ENCODE data around the gene AQP5.

AQP5 gene

GRCh38 chr12:49932023-49932422 is 29.6 kb upstream of the AQP5 start:
- in situ Hi-C loops (cut with MboI; ENCODE audit: low sequenced_read_pairs), result no loop called here

DNA sequence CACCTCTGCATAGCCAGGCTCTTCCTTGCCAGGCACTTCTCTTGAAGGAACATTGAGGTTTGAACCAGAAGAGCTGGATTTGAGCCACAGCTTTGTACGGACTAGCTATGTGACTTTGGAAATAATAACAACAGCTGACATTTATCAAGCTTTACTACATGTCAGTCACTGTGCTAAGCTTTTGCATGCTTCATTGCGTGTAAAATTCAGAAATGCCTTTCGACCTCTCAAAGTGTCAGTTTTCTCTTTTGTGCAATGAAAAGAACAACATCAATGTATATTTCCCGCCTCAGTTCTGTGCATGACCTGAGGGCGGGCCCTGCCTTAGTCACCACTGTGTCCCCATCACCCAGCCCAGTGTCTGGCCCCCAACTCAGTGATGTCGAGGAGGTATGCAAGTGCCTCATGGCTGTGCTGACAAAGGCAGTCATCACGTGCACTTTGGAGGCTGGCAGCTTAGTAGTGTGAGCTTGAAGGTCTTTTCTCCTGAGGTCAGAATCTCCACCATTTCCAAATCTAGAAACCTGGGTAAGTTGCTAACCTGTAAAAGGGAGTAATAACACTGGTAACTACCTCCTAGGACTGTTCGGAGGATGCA is 29.0 kb upstream of the AQP5 start:
- in situ Hi-C loops (cut with MboI; ENCODE audit: low sequenced_read_pairs), result no loop called here

DNA sequence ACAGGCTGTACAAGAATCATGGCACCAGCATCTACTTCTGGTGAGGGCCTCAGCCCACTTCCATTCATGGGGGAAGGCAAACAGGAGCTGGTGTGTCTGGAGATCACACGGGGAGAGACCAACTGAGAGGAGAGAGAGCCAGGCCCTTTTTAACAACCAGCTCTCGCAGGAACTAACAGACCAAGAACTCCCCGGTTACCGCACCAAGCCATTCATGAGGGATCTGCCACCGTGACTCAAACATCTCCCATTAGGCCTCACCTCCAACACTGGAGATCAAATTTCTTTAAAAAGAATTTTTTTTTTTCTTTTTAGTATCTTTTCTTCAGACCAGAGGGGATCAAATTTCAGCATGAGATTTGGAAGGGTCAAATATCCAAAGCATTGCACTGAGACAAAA is 27.9 kb upstream of the AQP5 start:
- in situ Hi-C loops (cut with MboI; ENCODE audit: low sequenced_read_pairs), result no loop called here

DNA sequence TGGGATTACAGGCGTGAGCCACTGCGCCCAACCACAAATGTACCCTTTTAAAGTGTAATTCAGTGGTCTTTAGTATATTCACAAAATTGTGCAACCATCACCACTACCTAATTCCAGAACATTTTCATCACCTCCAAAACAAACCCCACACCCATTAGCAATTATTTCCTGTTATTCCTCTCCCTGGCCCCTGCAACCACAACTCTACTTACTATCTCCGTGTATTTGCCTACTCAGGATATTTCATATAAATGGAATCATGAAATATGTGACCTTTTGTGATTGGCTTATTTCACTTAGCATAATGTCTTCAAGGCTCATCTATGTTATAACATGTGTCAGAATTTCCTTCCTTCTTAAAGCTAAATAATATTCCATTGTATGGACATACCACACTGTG is 27.2 kb upstream of the AQP5 start:
- in situ Hi-C loops (cut with MboI; ENCODE audit: low sequenced_read_pairs), result no loop called here

- in situ Hi-C loops (cut with MboI; ENCODE audit: low sequenced_read_pairs), result no loop called here
Observed at GRCh38 chr12:49936925-49937324, 24.7 kb upstream of the AQP5 start.

DNA sequence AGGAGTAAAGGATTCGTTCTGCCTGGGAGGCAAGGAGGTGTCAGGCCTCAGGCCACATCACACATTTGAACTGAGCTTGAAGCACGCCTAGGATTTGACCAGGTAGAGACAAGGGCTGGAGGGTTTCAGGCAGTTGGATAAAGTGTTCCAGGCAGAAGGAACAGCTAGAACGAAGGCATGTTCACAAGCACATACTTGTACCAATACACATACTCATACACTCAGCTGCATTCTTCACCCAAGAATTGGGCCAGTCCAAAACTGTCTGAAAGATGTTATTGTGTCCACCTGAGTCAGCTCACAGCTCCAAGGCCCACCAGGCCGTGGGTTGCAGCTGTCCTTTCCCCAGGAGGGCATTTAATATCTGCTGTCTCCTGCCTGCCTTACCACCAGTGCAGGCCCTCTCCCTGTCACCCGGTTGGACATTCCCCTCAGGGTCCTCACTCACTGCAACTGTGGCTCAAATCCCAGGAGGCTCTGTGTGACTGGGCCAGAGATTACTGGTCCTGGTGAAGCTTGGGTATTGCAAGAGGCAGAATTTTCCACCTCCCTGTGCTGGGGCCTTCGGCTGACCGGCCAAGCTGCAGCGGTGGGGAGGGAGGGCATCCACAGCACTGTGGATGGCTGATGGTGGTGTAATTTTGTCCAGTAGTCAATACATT is 23.9 kb upstream of the AQP5 start:
- in situ Hi-C loops (cut with MboI; ENCODE audit: low sequenced_read_pairs), result no loop called here

- in situ Hi-C loops (cut with MboI; ENCODE audit: low sequenced_read_pairs), result no loop called here
Observed at GRCh38 chr12:49939307-49939706, 22.4 kb upstream of the AQP5 start.

DNA sequence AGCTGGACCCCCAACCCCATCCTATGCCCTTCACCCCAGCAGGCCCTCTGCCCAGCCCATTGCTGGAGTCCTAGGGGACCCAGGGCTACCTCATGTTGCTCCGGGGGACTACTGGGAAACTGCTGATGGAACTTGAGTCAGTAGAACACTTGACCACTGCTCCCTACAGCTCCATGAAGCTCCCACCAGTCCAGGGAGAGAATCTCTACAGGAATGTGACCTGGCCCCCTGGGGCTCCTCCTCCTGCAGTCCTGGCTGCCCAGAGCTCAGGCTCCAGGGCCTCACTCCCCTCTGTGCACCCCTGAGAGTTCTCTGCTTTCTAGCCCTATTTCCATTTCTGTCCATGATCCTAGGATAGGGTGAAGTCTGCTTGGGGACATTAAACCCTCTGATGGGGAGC is 22.0 kb upstream of the AQP5 start:
- in situ Hi-C loops (cut with MboI; ENCODE audit: low sequenced_read_pairs), result no loop called here

DNA sequence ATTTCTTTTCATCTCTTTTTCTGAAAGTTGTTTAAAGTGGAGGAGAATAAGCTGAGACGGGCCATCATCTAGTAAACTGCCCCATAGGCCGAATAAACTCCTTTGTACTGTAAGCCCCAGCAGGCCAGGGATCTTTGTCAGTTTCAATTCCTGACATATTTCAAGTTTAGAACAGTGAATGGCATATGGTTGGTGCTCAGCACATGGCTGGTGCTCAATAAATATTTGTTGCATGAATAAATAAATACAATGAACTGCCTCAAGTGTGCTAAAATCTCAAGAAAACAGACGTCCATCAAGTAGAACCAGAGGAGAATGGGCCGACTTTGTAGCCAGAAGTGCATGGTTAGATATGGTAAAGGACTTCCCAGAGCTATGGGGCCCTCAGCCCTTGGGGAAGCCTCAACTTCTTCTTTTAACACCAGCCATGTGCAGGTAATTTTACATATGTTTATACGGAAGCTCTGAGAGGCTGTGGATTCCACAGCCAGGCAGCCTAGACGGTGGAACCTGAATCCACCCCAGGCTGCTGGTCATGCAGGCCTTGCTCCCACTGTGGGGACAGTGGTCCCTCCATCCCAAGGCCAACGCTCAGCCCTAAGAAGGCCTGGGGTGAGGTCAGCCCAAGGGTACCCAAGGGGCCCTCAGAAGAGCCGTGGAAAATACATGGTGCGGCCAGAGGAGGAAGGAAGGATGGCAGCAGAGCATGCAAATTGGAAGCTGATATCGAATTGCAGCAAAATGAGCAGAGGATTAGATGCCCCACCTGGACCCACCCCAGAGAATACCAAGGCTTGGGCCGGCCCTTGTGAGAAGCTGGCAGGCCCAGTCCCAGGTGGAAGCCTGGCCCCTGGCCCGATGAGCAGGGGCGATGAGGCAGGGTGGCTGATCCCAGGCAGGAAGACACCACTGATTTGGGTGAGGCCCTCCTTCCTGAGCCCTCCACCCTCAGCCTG is 19.8 kb upstream of the AQP5 start:
- in situ Hi-C loops (cut with MboI; ENCODE audit: low sequenced_read_pairs), result no loop called here

- in situ Hi-C loops (cut with MboI; ENCODE audit: low sequenced_read_pairs), result no loop called here
Observed at GRCh38 chr12:49942512-49942893, 19.2 kb upstream of the AQP5 start.

- in situ Hi-C loops (cut with MboI; ENCODE audit: low sequenced_read_pairs), result no loop called here
Observed at GRCh38 chr12:49942921-49943624, 18.6 kb upstream of the AQP5 start.

DNA sequence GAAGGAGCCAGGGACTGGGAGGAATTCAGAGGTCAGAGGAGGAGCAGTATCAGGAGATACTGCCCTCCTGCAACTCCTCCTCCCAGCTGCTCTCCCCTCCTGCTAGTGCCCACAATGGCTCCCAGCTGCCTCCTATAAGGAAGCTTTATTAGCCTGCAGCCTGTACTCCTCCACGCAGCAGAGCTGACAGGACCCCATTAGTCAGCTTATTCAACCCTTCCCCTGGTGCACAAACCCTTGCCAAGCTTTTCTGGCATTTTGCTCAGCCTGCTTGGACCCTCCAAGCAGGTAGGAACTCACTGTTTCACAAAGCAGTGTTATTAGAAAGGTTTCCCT is 18.1 kb upstream of the AQP5 start:
- in situ Hi-C loops (cut with MboI; ENCODE audit: low sequenced_read_pairs), result no loop called here

DNA sequence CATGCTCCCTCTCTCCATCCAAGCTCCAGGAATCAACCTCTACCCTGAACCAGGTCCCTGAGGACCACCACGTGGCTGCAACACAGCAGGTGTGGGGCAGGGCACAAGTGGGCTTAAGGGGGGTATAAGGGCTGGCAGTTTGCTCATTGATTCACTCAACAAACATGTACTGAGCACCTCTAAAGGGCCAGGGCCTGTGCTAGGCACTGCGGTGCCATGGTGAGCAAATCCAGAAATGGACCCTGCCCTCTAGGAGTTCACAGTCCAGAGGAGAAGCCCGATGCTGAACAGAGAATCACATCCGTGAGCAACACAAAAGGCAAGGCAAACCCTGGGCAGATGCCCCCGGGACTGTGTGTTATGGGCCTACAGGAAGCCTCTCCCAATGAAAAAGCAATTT is 17.6 kb upstream of the AQP5 start:
- in situ Hi-C loops (cut with MboI; ENCODE audit: low sequenced_read_pairs), result no loop called here

- in situ Hi-C loops (cut with MboI; ENCODE audit: low sequenced_read_pairs), result no loop called here
Observed at GRCh38 chr12:49944718-49945117, 17.0 kb upstream of the AQP5 start.

DNA sequence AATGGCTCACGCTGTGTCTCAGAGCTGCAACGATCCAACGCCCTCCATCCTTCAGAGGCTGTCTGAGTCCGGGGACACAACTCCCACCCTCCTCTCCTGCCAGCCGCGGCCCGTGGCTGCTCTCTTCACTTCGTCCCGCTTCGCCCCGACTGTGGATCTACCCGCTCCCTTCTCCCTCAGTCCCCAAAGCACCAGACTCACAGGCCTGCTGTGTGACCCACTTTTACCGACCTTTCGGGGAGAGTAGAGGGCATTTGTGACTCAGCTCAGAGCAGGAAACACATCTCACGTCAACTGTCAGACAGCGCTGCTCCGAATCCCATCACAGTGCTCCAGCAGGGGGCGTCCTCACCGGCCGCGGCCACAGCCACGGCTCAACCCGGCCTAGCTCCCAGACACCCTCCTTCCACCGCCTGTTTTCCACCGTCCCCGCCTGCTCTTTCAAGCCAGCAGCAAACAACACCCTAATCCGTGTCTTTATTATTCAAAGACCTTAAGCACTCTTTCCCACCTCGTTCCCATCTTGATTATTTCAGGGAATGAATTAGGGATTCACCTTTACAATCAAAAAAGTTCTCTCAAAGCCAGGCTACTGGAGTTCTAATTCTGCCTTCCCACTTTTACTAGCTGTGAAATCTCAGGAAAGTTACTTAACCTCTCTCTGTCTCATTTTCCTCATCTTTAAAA is 16.1 kb upstream of the AQP5 start:
- in situ Hi-C loops (cut with MboI; ENCODE audit: low sequenced_read_pairs), result no loop called here

- in situ Hi-C loops (cut with MboI; ENCODE audit: low sequenced_read_pairs), result no loop called here
Observed at GRCh38 chr12:49946086-49946485, 15.6 kb upstream of the AQP5 start.

DNA sequence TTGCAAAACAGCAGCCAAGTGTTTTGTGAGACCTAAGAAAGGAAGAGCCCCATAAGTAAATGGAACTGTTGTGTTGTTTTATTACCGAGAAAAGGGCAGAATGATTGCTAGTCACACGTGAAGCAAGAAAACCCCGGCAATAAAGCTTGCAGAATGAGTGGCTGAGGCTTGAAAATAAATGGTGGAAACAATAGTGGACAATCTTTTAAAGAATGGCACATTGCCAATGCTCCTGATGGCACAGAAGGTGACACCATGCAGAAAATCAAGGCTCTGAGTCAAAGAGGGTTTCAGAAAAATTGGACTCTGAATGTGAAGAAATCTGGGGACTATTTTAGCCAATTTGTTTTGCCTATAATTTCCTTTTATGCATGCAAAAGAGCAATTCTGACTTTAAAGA is 15.2 kb upstream of the AQP5 start:
- in situ Hi-C loops (cut with MboI; ENCODE audit: low sequenced_read_pairs), result no loop called here

GRCh38 chr12:49947593-49948226 is 14.0 kb upstream of the AQP5 start:
- in situ Hi-C loops (cut with MboI; ENCODE audit: low sequenced_read_pairs), result no loop called here

- in situ Hi-C loops (cut with MboI; ENCODE audit: low sequenced_read_pairs), result no loop called here
Observed at GRCh38 chr12:49948866-49949845, 12.5 kb upstream of the AQP5 start.
